MCF 10A (cell line): ENCODE results near the gene TEN1. TPM values are rescaled to one million over a fixed set of nuclear protein-coding genes. Genes with fewer than 3 reads are reported as not detected.

ENCODE experiments used
- BruUV-seq: library from RNA; stranded (reverse); fragments of 400-500 nt; replicated peaks from 2 replicates; lab custom pipeline; 2021; lab: Mats Ljungman, UMichigan
- CTCF ChIA-PET: fragments of 300-600 bp; sonication (Branson Sonifier 250); formaldehyde crosslinking; extraction: SDS; loops from one replicate; lab custom pipeline; 2021; ENCODE audit warnings: antibody characterized with exemption, inconsistent platforms; lab: Yijun Ruan, JAX
- POLR2A ChIA-PET: fragments of 300-600, 350-650 bp; sonication (Branson Sonifier 250); formaldehyde crosslinking; extraction: SDS; loops from one replicate; lab custom pipeline; 2020; ENCODE audit warnings: antibody characterized with exemption, inconsistent platforms; lab: Yijun Ruan, JAX
- DNase-seq: peaks from one replicate; pipeline ENCODE4 v3.0.0-alpha.2; 2018; ENCODE audit not compliant: unreplicated experiment
- H3K27ac Mint-ChIP-seq: one replicate; pipeline ENCODE4 v1.8.0; 2022; ENCODE audit warnings: mild to moderate bottlenecking, low read depth, mixed read lengths; ENCODE audit not compliant: unreplicated experiment
- H3K27me3 Mint-ChIP-seq: one replicate; pipeline ENCODE4 v1.8.0; 2022; ENCODE audit warnings: mixed read lengths; ENCODE audit not compliant: insufficient read depth, unreplicated experiment
- H3K36me3 Mint-ChIP-seq: one replicate; pipeline ENCODE4 v1.8.0; 2022; ENCODE audit warnings: mild to moderate bottlenecking, moderate library complexity, mixed read lengths; ENCODE audit not compliant: insufficient read depth, unreplicated experiment
- H3K4me1 Mint-ChIP-seq: one replicate; pipeline ENCODE4 v1.8.0; 2022; ENCODE audit warnings: mixed read lengths; ENCODE audit not compliant: insufficient read depth, unreplicated experiment
- H3K4me3 Mint-ChIP-seq: one replicate; pipeline ENCODE4 v1.8.0; 2022; ENCODE audit warnings: mild to moderate bottlenecking, moderate library complexity, mixed read lengths; ENCODE audit not compliant: unreplicated experiment
- H3K9me3 Mint-ChIP-seq: one replicate; pipeline ENCODE4 v1.8.0; 2022; ENCODE audit warnings: mixed read lengths; ENCODE audit not compliant: unreplicated experiment
- intact Hi-C: fragments of 100-400 bp; cut with micrococcal nuclease; formaldehyde crosslinking; loops from 2 replicates; pipeline ENCODE4 v1.14.1; 2022
- total RNA-seq: library from RNA; stranded (reverse); gene quantifications from 2 replicates; pipeline ENCODE4 v1.2.3, GENCODE V29; 2022
- TF ChIP-seq, protein P1 (sequence below): fragments of 200-600 bp; IDR thresholded peaks from one replicate; pipeline ENCODE4 v1.8.0; 2022; ENCODE audit warnings: antibody characterized with exemption, mild to moderate bottlenecking; ENCODE audit not compliant: unreplicated experiment

The TEN1 gene
- total RNA-seq, 1 experiment from 2014 or later: 15.4 TPM

DNA sequence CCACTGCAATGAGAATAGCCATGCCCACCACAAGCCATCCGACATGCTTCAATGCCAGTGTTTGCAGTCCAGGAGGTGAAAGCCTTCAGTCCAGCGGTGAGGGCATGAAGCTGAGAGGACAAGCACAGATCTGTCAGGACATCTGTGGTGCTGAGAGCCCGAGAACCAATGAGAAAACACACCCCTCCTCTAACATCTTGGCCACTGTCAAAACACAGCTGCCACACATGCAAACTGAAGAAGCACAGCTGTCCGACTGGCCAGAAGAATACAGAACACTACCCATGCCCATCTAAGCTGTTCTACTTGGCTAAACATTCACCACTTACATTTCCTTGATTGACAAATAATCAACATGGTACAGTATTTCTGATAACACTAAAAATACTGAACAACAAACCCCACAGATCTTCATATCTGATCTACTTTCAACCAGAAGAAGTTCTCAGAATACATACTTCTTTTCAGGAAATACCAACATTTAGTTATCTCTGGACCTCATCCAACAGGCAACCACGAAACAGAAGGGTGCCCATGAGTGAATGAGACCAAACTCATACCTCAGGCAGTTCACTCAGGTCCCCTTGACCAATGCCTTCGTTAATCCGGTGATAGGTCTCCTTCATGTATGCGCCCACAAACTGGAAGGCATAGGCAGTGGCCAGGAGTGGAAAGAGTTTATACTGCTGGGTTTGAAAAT lies 28.0 kb upstream of the TEN1 start:
- CTCF ChIA-PET: interaction anchor here (0.5 to 0.8 kb wide), 2 partner anchors 104 to 329 kb away, joined by 3 to 5 read pairs; no protein-coding TSS in a partner anchor
- BruUV-seq: no TSS peak
- Mint-ChIP-seq H3K4me3 (no peak overlapping the region), H3K27me3 (no peaks in the 10 kb centered on the region), H3K27ac (no peak overlapping the region), H3K4me1 (no peaks in the 10 kb centered on the region), H3K36me3 (peaks cover 92% of the 10 kb centered on the region), H3K9me3 (no peaks in the 10 kb centered on the region)
- TF ChIP-seq, protein P1, sequence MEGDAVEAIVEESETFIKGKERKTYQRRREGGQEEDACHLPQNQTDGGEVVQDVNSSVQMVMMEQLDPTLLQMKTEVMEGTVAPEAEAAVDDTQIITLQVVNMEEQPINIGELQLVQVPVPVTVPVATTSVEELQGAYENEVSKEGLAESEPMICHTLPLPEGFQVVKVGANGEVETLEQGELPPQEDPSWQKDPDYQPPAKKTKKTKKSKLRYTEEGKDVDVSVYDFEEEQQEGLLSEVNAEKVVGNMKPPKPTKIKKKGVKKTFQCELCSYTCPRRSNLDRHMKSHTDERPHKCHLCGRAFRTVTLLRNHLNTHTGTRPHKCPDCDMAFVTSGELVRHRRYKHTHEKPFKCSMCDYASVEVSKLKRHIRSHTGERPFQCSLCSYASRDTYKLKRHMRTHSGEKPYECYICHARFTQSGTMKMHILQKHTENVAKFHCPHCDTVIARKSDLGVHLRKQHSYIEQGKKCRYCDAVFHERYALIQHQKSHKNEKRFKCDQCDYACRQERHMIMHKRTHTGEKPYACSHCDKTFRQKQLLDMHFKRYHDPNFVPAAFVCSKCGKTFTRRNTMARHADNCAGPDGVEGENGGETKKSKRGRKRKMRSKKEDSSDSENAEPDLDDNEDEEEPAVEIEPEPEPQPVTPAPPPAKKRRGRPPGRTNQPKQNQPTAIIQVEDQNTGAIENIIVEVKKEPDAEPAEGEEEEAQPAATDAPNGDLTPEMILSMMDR: no peak
- intact Hi-C loops: no loop called here
- no peak for DNase-seq
- POLR2A ChIA-PET: interaction anchor here (0.6 kb wide), 1 partner anchor 11 kb away, joined by 4 read pairs; no protein-coding TSS in a partner anchor

DNA sequence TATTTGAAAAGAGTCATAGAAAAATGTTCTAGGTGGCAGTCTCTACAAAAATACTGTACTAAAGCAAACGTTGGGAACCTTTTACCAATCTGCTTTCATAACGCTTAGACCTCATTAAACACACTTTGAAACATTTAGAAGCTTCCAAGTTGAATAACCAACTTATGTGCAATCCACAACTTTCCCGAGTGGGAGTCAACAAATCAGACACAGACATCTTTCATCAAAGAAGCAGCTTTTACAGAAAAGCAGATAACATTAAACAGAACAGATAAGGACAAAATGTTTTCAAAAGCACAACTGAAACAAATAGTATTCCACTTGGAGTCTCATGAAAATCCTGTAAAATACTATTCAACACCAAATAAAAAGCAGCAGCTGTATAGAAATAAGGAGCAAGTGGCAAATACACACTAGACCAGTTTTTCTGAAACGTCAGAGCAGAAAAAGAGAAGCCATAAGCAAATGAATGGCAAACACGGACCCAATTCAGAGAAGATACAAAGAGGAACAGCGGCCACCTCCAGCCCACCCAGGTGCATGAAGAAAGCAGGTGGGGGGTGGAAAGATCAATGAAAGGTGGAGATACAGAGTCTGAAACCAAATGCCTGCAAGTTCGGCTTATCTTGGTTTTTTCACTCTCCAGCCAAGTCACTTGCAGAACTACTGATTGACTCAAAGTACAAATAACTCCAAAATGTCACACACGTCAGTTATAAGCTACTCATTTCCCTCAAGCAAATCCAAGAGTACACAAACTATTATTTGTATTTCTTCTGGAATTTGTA lies 19.8 kb upstream of the TEN1 start:
- TF ChIP-seq, protein P1: no peak
- POLR2A ChIA-PET: interaction anchor here (0.7 kb wide), 1 partner anchor 67 kb away, joined by 3 read pairs; no protein-coding TSS in a partner anchor
- Mint-ChIP-seq H3K4me3 (no peak overlapping the region), H3K36me3 (peaks cover 70% of the 10 kb centered on the region), H3K27ac (no peak overlapping the region), H3K9me3 (no peaks in the 10 kb centered on the region), H3K4me1 (no peaks in the 10 kb centered on the region), H3K27me3 (no peaks in the 10 kb centered on the region)
- CTCF ChIA-PET: no interaction called here
- no peak for DNase-seq
- intact Hi-C loops: no loop called here
- no TSS peak for BruUV-seq

DNA sequence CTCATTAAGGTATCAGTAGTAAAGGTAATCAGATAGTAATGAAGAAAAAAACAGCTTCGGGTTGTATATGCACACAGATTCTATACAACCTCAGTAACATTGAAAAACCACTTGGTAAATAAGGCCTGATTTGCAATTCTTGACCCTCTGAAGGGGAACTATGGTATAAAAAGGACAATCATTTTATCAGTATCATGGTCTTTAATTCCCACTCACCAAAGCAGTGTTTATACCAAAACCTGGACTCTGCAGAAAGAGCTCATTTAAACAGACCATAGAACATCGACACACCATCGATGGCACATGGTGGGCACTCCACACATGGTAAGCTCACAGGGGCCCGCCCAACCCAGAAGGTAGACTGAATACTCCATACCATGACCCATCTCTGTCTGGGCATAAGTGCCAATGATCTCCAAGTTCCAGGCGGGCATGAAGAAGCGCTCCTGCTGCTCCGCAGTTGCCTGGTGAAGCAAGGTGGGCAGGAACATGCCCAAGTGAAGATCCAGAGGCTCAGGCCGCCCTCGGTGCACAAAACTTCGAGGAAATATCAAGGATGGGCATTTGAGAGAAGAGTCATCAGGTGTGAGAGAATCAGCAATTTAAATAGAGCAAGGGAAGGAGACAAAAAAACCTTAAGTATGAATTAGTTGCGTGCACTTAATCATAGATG lies 19.1 kb upstream of the TEN1 start:
- intact Hi-C loops: no loop called here
- DNase-seq: no peak
- Mint-ChIP-seq H3K4me1 (no peaks in the 10 kb centered on the region), H3K27me3 (no peaks in the 10 kb centered on the region), H3K4me3 (no peak overlapping the region), H3K36me3 (peaks cover 63% of the 10 kb centered on the region), H3K27ac (no peak overlapping the region), H3K9me3 (no peaks in the 10 kb centered on the region)
- CTCF ChIA-PET: interaction anchor here (0.5 to 1.0 kb wide), 2 partner anchors 19 to 54 kb away, joined by 3 read pairs; partner anchors contain the start of genes ACOX1 and TEN1
- TF ChIP-seq, protein P1: no peak
- POLR2A ChIA-PET: interaction anchor here (0.7 kb wide), 1 partner anchor 67 kb away, joined by 3 read pairs; no protein-coding TSS in a partner anchor
- no TSS peak for BruUV-seq
